COR-L47 (cell line): ENCODE measurements around the gene AUTS2.
"Not testable (repeated sequence)": the region's sequence is repeated elsewhere in the genome, so short reads cannot be mapped to it uniquely, and the experiment has no call there.

Source experiments
- DNase-seq: peaks from one replicate; lab custom pipeline; 2025; lab: John Stamatoyannopoulos, UW

AUTS2 gene

DNA sequence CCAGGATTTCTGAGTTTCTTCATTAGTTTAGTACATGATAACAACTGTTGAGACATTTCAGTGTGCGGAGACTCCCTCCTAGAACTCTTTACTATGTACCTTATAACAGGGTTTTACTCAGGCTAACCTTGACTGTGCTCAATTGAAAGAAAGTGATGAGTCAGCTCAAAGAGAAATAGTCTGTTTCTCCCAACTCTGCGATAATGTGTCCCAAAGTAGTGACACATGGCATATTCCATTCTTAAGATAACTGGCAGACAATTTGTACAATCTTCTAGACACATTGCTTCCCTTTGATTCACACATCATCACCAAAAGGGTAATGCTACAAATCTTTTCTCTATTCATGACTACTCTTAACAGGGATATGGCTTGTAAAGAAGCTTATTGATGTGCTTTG lies 645.2 kb downstream of the AUTS2 start:
- DNase-seq, result no peak

DNA sequence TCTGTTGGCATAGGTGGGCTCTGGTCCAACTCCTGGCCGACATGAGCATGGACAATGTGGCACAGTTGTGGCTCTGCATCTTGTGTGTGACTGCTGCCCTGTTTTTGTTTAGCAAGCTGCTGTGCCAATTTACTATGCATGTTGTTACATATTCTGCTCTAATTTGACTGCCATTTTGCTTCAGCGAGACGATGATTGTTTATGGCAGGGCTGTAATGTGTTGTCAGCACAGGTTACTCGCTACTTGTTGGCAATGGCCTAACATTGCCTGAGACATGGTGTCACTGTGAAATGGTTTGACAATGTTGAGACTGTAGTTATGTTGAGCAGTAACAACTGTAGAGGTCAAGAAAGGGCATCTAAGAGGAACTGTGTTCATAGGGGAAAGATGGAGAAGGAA lies 659.6 kb downstream of the AUTS2 start:
- DNase-seq, result no peak

DNA sequence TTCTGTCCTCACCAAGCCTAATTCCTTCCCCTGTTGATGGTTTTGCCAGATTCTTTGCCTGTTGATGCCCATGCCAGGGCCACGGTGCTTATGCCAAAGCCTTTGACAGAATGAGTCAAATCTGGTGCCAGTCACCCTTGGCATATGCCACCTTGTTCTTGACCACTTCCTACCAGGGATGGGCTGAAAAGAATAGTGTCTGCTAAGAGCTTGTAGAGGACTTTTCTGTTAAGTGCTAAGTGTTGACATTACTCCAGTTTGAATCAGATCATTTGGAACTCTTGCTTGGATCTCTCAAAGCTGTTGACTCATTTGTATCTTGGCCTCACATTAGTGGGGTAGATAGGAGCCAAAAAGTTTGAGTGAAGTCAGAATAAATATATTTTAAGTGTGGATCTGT lies 661.2 kb downstream of the AUTS2 start:
- no peak for DNase-seq

DNA sequence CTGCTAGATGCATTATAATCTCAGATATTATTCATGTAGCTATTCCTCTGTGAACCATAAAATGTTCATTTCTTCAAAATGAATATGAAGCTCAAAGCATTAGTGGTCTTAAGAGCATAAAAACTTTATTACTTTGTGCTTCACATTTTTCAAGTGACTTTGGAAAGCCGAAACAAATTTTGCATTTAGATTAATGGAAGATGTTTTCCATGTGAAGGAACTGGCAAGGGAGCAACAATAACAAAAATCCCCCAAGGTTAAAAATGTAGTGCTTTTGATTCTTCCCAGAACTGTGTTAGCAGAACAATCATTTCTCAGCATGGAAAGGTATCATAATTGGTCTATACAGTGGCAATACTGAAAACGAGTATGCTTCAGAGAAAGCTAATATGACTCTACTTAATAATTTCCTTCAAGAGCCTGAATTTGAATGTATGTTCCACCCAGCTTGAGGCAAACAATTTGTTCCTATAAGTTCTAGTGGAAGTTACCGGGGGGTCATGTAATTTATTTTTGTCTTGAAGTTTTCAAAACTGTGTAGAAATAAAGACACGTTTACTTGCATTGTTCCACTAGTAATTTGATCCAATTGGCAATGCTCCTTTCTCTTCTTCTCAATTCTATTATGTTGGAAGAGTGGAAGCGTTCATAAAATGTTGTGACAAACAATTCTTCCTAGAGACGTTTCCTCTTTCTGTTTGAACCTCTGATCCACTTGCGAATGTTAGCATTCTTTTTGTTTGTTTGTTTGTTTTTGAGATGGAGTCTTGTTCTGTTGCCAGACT lies 665.4 kb downstream of the AUTS2 start:
- DNase-seq, result no peak

DNA sequence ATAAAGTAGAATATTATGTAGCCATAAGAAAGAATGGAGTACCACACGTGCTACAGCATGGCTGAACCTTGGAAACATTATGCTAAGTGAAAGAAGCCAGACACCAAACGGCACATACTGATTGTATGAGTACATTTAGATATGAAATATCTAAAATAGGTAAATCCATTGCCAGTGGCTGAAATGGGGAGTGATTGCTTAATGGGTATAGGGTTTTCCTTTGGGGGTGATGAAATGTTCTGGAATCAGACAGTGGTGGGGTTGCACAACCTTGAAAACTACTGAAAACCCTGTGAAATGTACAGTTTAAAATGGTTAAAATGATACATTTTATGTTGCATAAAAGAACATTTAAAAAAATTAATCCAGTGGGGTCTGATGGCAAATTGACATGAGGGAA lies 667.9 kb downstream of the AUTS2 start:
- DNase-seq, result no peak

DNA sequence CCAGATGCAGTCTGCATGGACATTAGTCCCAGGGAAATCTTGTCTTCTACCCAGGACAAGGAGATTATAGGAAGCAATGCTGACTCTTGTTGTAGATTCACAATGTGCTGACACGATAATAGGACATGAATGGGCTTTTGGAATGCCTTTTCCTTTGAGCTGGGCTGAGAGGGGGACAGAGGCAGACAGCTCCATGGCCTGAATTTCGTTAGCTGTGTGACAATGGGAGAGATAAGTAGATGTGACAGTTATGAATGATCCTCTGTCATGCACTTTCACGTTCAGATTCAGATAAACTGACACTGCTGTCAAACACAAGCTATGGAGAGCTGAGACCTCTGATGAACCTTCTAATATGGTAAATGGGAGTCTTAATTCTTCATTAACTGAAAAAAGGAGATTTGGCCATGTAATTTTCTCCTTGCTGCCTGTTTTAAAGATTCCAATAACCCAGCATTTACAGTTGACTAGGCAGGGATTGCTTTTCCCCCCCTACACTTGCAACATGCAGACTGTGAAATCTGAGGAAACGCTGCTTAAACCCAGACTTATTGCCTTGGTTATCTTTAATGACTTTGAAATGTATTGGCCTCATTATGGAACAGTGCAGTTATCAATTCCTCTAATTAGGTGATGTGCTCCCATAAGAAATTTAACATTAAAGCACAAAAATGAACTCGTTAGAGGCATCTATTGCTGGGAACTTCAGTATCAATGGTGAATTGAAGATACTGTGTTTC lies 669.3 kb downstream of the AUTS2 start:
- DNase-seq, result no peak

DNA sequence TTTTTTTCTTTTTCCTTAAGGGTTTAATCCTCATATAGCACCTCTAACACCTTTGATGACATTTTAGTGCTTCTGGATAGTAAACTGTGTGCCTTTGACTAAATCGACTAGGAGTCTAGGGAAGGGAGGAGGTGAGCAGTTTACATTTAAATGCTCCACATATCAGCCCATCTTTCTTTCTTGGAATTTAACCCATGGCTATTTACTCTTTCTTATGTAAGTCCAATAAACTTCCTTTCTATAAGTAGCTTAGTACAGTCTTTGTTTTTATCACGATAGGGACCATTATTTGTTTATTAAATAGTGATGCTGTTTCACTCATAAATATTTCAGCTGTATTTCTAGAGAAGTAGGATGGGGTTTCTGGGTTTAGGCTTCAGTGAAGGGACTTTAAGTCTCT lies 669.9 kb downstream of the AUTS2 start:
- no peak for DNase-seq

DNA sequence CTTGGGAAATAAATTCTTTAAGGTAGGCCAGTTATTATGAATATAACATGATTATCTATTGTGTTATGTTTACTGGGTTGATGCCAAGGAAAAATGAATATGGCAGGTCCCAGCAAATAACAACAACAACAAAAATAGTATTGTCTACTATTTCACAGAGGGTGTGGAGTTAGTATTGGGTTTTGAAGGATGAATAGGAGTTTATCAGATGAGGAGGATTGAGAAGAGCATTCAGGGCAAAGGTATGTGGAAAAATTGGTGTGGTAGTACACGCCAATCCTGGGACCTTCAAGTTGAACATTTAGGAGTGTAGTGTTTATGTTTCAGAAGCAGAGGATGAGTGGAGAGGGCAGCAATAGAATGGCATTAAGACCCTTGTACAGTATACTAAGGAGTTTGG lies 671.9 kb downstream of the AUTS2 start:
- DNase-seq, result no peak

DNA sequence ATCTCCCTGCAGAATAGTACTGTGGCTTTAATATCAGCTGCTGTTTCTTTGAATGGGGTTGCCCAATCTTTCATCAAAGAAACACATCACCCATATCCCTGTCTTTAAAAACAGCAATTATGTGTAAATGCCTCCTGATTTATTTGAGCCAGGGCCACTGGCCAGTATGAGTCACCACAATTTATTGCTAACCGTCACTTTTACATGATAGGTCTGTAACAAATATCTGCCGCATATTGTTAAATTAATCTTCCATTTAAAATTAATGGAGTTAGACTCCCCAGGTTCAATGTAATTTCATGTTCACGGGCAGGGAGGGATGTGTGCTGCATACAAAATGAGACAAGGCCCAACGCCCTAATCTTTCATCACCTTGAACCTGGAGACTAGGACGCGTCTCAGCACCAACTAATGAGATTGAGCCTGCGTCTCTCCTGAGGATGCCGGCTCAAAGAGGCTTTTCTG lies 673.4 kb downstream of the AUTS2 start:
- DNase-seq, result peak; percentile 57

DNA sequence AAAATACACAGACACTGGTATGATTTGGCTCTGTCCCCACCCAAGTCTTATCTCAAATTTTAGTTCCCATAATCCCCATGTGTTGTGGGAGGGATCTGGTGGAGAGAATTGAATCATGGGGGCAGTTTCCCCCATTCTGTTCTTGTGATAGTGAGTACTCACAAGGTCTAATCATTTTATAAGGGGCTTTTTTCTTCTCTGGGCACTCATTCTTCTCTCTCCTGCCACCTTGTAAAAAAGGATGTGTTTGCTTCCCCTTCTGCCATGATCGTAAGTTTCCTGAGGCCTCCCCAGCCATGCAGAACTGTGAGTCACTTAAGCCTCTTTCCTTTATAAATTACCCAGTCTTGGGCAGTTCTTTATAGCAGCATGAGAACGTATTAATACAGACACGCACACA lies 677.3 kb downstream of the AUTS2 start:
- DNase-seq, result not testable (repeated sequence)

DNA sequence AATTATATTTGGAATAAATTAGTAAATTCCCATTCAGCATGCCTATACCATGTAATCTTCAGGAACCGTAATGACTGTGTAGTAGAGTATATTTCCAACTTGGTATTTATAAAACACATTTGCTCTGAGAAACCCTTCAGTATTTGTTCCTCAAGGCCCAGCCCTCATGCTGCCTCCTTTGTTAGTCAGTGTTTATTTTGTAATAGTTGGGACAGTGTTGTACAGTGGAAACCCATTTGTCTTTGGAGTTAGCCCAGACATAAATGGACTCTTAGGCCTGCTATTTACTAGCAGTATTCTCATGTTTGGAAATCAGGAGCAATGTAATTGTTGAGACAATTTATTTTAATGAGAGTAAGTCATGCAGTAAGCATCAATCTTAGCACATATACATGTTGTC lies 686.9 kb downstream of the AUTS2 start:
- no peak for DNase-seq

DNA sequence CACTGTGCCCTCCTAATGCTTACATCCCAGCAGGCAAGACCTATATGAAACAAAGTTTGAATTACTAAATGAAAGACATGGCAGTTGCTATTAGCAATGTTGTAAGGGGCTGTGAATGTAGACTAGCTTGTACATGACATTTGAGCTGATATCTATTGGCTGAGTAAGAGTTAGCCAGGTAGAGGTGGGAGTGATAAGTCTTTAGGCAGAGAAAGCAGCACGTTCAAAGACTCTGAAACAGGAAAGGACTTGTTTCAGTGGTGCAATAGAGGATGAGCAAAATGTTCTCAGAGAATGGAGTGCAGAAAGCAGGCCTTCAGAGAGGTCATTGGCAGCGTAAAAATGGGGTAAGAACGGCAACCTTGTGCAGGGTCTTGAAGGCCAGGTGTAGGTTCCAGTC lies 687.6 kb downstream of the AUTS2 start:
- no peak for DNase-seq

DNA sequence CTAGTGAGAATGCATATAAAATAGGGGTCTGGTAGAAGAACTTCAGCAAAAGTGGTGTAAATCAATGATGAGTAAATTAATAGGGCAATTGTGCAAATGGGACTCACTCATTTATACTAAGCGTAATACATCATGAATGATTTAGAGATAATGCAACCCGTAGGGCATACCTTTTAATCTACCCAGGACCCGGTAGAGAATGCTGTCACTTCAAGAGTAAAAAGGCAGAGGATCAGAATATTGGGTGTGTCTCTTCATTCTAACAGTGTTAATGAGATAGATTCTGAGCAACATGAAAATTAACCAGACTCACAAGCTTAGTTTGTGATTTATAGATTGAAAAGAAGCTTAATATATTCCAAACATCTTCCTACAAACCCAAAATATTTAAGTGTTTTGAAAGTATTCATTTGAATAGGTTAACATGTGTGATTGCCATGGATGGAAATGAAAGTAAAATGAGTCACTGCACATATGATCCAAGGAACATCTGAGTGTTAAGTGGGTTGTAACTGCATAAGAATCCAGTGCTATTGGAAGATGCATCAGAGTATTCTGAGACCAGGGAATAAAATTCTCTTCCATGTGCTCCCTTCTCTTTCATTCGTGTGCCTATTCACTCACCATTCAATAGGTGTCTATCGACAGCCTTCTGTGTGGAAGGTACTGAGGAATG lies 690.6 kb downstream of the AUTS2 start:
- DNase-seq, result no peak

DNA sequence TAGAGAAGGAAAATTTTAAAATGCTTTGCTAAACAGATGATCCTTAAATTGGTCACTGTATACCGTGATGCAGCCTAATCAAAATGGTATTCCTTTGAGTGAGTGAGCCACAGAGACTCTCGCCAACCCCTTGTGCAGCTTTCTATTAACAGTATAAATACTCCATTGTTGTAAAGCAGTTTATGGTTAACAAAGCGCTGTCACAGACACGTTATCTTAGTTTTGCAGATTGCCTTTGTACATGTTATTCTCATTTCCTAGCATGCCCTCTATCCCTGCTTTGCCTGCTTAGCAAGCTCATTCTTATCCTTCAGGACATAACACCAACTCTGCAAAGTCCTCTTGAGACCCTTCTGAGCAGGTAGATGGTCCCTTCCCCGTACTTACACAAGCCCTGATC lies 694.4 kb downstream of the AUTS2 start:
- no peak for DNase-seq

DNA sequence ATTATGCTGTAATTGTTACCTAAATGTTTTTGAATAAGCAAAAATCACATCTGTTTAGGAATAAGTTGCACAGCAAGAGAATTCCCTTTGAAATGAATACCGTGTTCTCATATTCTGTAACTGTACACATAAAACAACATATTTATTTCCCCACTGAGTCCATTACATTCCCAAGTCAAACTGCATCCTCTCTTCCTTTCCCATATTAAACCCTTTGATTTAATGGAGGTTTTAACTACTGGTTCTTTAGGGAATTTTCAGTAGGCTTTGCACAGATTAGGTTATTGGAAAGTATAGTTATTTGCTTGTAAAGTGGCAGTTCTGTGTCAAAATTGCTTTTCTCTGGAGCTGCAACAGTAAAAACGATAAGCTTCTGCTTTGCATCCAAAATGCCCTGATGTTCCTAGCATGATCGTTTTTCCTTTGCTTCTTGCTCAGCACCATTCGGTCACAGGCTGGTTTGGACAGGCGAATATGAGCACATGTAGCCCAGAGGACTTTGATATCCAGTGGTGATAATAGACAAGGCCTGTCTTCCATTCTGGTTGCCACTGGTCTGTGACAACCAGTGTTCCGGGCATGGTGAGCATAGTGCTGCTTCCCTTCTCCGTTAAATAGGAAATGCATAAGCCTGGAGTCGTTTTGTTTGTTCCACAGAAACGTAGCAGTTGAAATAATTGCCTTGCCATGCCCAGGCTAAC lies 696.1 kb downstream of the AUTS2 start:
- DNase-seq, result no peak

DNA sequence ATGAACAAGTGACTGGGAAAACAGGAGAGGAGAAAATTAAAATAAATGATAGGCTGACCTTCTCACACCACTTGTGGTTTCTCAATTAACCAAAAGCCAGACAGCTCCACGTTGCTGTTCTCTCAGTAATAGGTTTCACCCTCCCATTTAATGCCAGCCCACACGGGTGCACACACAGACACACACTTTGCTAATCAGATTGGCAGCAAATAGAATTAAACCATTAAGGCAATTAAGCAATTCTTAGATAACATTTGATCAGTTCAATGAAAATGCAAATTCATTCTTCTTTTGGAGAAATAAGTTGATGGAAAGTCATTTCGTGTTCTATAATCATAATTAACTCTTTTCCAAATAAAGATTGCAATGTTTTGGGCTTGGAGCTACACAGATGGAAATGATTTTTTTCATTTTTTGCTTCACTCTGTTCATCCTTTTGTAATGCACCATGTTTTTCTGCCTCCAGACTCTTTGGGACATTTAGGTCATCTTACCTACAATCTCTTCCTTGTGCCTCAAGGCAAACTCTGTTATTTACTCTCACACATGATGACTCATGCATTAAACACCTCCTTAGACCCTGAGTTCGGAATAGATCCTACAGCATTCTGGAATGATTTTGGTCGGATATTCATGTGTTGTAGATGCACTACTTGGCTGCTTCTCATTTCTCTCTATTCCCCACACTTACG lies 700.7 kb downstream of the AUTS2 start:
- DNase-seq, result no peak

DNA sequence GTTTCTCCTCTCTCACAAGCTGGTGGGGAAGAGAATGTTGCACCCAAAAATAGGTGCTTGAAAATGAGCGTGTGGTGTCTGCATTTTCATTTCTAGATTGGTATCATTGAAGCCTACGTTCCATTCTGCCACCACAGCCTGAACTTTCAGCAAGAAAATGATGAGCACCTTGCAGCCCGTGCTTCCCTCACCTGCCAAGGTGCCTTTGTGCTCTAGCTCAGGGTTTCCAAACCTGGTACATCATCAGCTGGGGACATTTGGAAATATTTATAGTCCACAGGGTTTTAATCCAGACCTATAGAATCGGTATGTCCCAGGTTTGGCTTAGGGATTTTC lies 701.2 kb downstream of the AUTS2 start:
- no peak for DNase-seq

DNA sequence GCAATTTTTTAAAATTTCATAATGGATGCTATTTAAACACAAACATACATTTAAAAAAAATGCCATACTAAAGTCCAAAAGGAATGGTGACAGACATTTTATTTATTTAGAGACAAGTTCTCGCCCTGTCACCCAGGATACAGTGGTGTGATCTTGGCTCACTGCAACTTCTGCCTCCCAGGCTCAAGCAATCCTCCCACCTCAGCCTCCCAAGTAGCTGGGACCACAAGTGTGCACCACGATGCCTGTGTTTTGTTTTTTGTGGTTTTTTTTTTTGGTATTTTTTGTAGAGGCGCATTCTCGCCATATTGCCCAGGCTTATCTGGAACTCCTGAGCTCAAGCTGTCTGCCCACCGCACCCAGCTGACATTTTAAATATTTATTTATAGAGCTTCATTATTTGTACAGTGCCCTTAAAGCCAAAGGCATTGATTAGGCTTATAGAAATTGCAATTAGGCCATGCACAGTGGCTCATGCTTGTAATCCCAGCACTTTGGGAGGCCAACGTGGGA lies 703.5 kb downstream of the AUTS2 start:
- DNase-seq, result no peak

DNA sequence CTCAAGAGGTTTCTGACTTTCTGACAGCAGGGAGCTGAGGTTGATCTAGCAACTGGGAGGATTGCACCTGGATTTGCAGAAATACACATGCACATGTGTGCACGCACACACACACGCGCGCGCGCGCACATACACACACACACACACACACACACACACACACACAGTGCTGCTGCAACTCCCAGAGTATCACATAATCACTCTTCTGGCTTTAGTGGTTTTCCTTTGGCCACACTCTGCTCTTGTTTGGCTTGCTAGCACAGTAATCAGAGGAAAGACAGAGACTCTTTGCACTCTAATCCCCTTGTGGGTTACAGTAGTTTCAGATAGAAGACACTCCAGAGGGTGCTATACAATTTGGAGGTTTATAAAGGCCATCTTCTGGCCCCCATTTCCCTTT lies 705.0 kb downstream of the AUTS2 start:
- no peak for DNase-seq

DNA sequence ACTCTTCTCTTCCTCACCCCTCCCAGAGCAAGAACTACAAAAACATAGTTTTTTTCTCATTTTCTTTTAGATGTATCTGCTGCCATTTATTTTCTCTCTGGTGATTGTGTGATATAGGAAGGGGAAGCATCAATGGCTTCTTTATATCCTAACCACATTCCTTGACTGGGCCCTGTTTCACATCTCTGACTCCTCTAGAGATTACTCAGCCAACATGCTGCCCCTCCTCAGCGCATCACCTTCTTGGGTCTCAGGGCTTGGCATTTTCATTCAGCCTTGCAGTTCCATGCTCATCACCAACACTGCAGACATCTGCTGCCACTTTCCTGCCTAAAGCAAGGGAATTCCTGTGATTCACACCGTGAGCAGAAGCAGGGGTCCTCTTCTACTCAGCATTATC lies 705.5 kb downstream of the AUTS2 start:
- no peak for DNase-seq

DNA sequence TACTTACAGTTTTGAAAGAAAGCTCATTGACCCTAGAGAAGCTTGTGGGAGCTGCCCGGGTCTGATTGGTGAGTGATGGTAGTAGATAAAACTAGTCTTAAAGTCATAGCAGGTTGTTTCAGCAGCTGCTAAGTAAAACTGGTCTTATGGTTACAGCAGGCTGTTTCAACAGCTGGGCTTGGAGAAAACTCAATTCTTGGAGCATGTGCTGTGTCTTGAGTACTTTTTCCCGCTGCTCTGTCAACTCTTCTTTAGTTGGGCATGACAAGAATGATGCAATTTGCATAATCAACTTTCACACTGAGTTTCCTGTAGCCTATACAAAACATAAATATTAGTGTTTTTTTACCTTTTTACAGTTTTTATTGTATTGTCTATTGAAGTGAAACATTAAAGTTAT lies 707.9 kb downstream of the AUTS2 start:
- DNase-seq, result no peak
